Transverse colon (tissue), 4 donors: ENCODE data around the gene CAPN7. TPM values are rescaled to one million over a fixed set of nuclear protein-coding genes. Genes with fewer than 3 reads are reported as not detected.
"Not testable (repeated sequence)": the region's sequence is repeated elsewhere in the genome, so short reads cannot be mapped to it uniquely, and the experiment has no call there.

Source experiments
- DNase-seq: peaks from one replicate; pipeline ENCODE4 v3.0.0-alpha.2; 2019
- H3K27ac ChIP-seq, 4 donors: fragments of 200-600 bp; sonication (generic); 2 replicates each; pipeline ENCODE4 v1.5.1; 2016 to 2018; ENCODE audit warnings: inconsistent platforms in 4 of 4
- H3K27me3 ChIP-seq: fragments of 200-600 bp; sonication (generic); 2 replicates; pipeline ENCODE4 v1.5.1; 2017; ENCODE audit warnings: inconsistent platforms
- H3K36me3 ChIP-seq, 4 donors: fragments of 200-600 bp; sonication (generic); 2 replicates each; pipeline ENCODE4 v1.5.1; 2017 to 2019; ENCODE audit warnings: inconsistent platforms in 4 of 4
- H3K4me1 ChIP-seq, 4 donors: fragments of 200-600 bp; sonication (generic); 2 replicates each; pipeline ENCODE4 v1.5.1; 2017 to 2020; ENCODE audit warnings: inconsistent platforms in 4 of 4
- H3K4me3 ChIP-seq, 4 donors: fragments of 200-600 bp; sonication (generic); 1 replicate in 1 of 4; 2 replicates in 3 of 4; pipeline versions ENCODE4 v1.5.1 to v1.6.1; 2017 to 2019; ENCODE audit warnings: inconsistent platforms in 4 of 4
- H3K9me3 ChIP-seq, 2 donors: fragments of 200-600 bp; sonication (generic); 2 replicates each; pipeline ENCODE4 v1.5.1; 2017 to 2019; ENCODE audit warnings: inconsistent platforms in 2 of 2
- EP300 ChIP-seq: sonication (generic); formaldehyde crosslinking; IDR thresholded peaks from one replicate; pipeline ENCODE4 v1.6.1; 2017; ENCODE audit warnings: antibody characterized with exemption, low read depth
- POLR2A ChIP-seq: fragments of 450-650 bp; IDR thresholded peaks from one replicate; pipeline ENCODE4 v1.6.1; 2016; ENCODE audit warnings: antibody characterized with exemption, mild to moderate bottlenecking, moderate library complexity
- POLR2AphosphoS5 ChIP-seq, 3 donors: sonication (generic); formaldehyde crosslinking; IDR thresholded peaks; one replicate each; pipeline ENCODE4 v1.6.1; 2016; ENCODE audit warnings: antibody characterized with exemption in 3 of 3
- WGBS, 2 donors: methylation state at CpG; one replicate each; pipeline ENCODE4 v1.1.5; 2018; ENCODE audit warnings: low coverage in 1 of 2; 5-methylcytosine and 5-hydroxymethylcytosine counted together
- in situ Hi-C, 4 donors: fragments of 200-750 bp; cut with MboI; loops; one replicate each; pipeline versions ENCODE4 v1.15.0 to v1.15.1; 2017; ENCODE audit warnings: low sequenced_read_pairs in 3 of 4, low pct_ligation_motif_present in 1 of 4, low pct_unique_long_range_greater_than_20kb in 1 of 4
- intact Hi-C: fragments of 100-400 bp; cut with DNase I; formaldehyde crosslinking; loops from one replicate; pipeline ENCODE4 v1.15.1; 2023; ENCODE audit warnings: low total_unique reads
- total RNA-seq, 4 donors: library from RNA; depleted of rRNA; stranded (reverse); fragments of >200 nt; gene quantifications; one replicate each; pipeline ENCODE4 v1.1.0, GENCODE V29; 2016
- TF ChIP-seq, protein P1 (sequence below), 5 experiments: fragments of 200-600 bp in 3 of 5; fragments of 450-650 bp in 2 of 5; sonication (generic) in 3 of 5; IDR thresholded peaks; 1 replicate in 2 of 5; 2 replicates in 3 of 5; pipeline ENCODE4 v1.5.1; 2016 to 2017; ENCODE audit warnings: antibody characterized with exemption in 5 of 5, inconsistent platforms in 3 of 5, mild to moderate bottlenecking in 2 of 5, moderate library complexity in 1 of 5

The CAPN7 gene
- total RNA-seq, 4 donors from 2014 or later: 12.1 to 78.4 (median 48.8) TPM

DNA sequence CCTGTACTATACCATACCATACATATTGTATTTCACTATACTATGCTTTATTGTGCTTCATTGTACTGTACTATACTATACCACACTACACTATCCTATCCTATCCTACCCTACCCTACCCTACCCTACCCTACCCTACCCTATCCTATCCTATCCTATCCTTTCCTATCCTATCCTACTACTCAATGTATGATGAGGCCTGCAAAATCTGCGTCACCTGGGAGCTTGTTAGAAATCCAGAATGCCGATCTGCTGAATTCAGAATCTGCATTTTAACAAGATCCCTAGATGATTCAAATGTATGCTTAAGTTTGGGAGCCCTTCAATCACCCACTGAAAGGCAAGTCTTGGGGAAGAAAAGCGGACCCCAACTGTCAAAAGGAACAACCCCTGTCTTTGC lies 45.4 kb upstream of the CAPN7 start:
- H3K27me3 ChIP-seq: peaks cover 11% of the 10 kb centered on the region
- H3K4me1 ChIP-seq: no peaks in the 10 kb centered on the region
- peaks cover 0 to 4% of the 10 kb centered on the region in 2 donors for H3K9me3 ChIP-seq
- no peak for TF ChIP-seq POLR2A
- TF ChIP-seq EP300: no peak
- TF ChIP-seq, protein P1, sequence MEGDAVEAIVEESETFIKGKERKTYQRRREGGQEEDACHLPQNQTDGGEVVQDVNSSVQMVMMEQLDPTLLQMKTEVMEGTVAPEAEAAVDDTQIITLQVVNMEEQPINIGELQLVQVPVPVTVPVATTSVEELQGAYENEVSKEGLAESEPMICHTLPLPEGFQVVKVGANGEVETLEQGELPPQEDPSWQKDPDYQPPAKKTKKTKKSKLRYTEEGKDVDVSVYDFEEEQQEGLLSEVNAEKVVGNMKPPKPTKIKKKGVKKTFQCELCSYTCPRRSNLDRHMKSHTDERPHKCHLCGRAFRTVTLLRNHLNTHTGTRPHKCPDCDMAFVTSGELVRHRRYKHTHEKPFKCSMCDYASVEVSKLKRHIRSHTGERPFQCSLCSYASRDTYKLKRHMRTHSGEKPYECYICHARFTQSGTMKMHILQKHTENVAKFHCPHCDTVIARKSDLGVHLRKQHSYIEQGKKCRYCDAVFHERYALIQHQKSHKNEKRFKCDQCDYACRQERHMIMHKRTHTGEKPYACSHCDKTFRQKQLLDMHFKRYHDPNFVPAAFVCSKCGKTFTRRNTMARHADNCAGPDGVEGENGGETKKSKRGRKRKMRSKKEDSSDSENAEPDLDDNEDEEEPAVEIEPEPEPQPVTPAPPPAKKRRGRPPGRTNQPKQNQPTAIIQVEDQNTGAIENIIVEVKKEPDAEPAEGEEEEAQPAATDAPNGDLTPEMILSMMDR (IDR thresholded peaks at IDR 0.05): no peak
- no peak for TF ChIP-seq POLR2AphosphoS5 (IDR thresholded peaks at IDR 0.05)
- no peak overlapping the region for H3K4me3 ChIP-seq
- in situ Hi-C loops (no loop called here), intact Hi-C loops (no loop called here)
- no peak overlapping the region for H3K27ac ChIP-seq
- WGBS, 2 donors: 74 to 81% methylated on average over 2 to 3 of the region's 3 CpGs
- H3K36me3 ChIP-seq: no peaks in the 10 kb centered on the region
- no peak for DNase-seq

DNA sequence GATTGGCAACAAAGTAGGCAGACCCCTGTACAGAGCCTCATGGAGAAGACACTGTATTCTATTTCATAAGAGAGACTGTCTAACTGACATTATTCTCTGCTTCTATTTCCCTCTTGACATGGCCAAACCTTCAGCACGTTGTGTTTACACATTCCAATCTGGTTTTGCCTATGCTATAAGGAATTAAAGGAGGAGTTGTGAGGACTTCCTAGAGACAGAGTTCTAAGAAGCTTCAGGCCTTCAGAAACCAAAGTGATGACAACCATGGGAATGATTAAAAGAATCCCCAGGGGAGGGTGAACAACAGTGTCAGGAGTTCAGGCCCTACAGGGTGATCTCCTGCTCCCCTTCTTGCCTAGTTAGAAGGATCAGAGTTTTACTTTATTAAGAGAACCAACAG lies 44.9 kb upstream of the CAPN7 start:
- DNase-seq: no peak
- TF ChIP-seq POLR2A (no peak), POLR2AphosphoS5 (IDR thresholded peaks at IDR 0.05) (no peak), EP300 (no peak)
- TF ChIP-seq, protein P1 (IDR thresholded peaks at IDR 0.05): no peak
- in situ Hi-C loops (no loop called here), intact Hi-C loops (no loop called here)
- Histone ChIP-seq H3K27me3 (peaks cover 7% of the 10 kb centered on the region), H3K4me1 (no peaks in the 10 kb centered on the region), H3K4me3 (no peak overlapping the region), H3K36me3 (no peaks in the 10 kb centered on the region), H3K27ac (no peak overlapping the region), H3K9me3 (peaks cover 0 to 4% of the 10 kb centered on the region in 2 donors)
- WGBS, 2 donors: 69 to 75% methylated on average over 1 of the region's 1 CpG

DNA sequence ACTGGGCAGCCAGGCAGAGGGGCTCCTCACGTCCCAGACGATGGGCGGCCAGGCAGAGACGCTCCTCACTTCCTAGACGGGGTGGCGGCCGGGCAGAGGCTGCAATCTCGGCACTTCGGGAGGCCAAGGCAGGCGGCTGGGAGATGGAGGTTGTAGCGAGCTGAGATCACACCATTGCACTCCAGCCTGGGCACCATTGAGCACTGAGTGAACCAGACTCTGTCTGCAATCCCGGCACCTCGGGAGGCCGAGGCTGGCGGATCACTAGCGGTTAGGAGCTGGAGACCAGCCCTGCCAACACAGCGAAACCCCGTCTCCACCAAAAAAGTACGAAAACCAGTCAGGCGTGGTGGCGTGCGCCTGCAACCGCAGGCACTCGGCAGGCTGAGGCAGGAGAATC lies 42.4 kb upstream of the CAPN7 start:
- DNase-seq, H3K9me3 ChIP-seq, H3K27me3 ChIP-seq, H3K36me3 ChIP-seq, in situ Hi-C loops, H3K4me1 ChIP-seq, H3K27ac ChIP-seq, H3K4me3 ChIP-seq, intact Hi-C loops: not testable (repeated sequence)
- WGBS, 2 donors: 88% methylated on average over 15 of the region's 24 CpGs; no CpG with 5 or more reads in 1 of the 2 donors

DNA sequence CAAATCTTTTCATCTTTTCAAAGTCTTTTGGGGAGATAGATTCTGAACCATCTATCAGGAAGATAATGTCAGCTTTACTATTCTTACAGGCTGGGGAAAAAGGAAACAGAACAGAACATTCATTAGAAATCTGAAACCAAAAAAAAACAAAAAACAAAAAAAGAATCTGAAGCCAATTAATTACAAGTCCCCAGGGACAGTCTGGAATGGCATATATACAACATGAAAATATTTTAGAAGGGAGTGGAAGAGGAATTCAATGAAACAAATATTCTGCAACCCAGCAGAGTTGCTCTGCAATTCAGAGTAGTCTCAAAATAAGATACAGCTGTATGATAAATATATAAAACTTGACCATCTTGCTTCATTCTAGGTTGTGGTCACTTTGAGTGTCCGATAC lies 41.7 kb upstream of the CAPN7 start:
- 89% methylated on average over 1 of the region's 1 CpG; no CpG with 5 or more reads in 1 of the 2 donors for WGBS, 2 donors
- in situ Hi-C loops: no loop called here

DNA sequence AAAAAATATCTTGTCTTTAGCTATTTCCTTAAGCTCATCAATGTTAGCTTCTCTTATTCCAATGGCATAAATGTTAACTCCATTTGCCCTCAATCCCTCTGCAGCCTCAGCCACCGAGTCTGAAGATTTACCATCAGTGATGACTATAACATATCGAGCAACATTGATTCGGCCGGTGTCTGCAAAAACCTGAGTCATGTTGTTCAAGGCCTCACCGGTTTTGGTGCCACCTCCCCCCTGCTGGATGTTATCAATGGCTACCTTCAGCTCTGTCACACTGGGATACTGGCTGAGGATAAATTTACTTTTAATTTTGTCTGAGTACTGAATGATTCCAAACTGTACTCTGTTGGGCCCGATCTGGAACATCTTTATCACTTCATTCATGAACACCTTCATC lies 41.0 kb upstream of the CAPN7 start:
- Histone ChIP-seq H3K9me3 (no peaks in the 10 kb centered on the region), H3K4me3 (no peak overlapping the region), H3K4me1 (no peaks in the 10 kb centered on the region), H3K27me3 (no peaks in the 10 kb centered on the region), H3K27ac (no peak overlapping the region), H3K36me3 (no peaks in the 10 kb centered on the region)
- TF ChIP-seq POLR2AphosphoS5 (IDR thresholded peaks at IDR 0.05): no peak
- WGBS, 2 donors: 87 to 91% methylated on average over 6 of the region's 6 CpGs
- in situ Hi-C loops (no loop called here), intact Hi-C loops (no loop called here)
- no peak for DNase-seq

More for the DNA sequence above, 41.7 kb upstream of the CAPN7 start:
- no peaks in the 10 kb centered on the region for H3K27me3 ChIP-seq
- TF ChIP-seq, protein P1 (IDR thresholded peaks at IDR 0.05): no peak
- TF ChIP-seq POLR2AphosphoS5 (IDR thresholded peaks at IDR 0.05): no peak
- no peak for TF ChIP-seq POLR2A
- no peak for DNase-seq
- H3K27ac ChIP-seq: no peak overlapping the region
- H3K4me1 ChIP-seq: no peaks in the 10 kb centered on the region
- no peaks in the 10 kb centered on the region for H3K36me3 ChIP-seq
- H3K4me3 ChIP-seq: no peak overlapping the region
- intact Hi-C loops: no loop called here
- H3K9me3 ChIP-seq: no peaks in the 10 kb centered on the region

DNA sequence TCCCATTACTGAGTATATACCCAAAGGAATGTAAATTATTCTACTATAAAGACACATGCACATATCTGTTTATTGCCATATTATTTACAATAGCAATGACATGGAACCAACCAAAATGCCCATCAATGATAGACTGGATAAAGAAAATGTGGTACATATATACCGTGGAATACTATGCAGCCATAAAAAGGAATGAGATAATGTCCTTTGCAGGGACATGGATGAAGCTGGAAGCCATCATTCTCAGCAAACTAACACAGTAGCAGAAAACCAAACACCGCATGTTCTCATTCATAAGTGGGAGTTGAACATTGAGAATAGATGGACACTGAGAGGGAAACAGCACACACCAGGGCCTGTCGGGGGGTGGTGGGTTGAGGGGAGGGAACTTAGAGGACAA lies 39.7 kb upstream of the CAPN7 start:
- H3K27ac ChIP-seq, in situ Hi-C loops, H3K4me3 ChIP-seq, H3K27me3 ChIP-seq, intact Hi-C loops, H3K4me1 ChIP-seq, H3K36me3 ChIP-seq, H3K9me3 ChIP-seq, DNase-seq: not testable (repeated sequence)
- WGBS, 2 donors: 88 to 91% methylated on average over 1 to 3 of the region's 3 CpGs
